ENCODE results near the gene LRFN2.

DNA sequence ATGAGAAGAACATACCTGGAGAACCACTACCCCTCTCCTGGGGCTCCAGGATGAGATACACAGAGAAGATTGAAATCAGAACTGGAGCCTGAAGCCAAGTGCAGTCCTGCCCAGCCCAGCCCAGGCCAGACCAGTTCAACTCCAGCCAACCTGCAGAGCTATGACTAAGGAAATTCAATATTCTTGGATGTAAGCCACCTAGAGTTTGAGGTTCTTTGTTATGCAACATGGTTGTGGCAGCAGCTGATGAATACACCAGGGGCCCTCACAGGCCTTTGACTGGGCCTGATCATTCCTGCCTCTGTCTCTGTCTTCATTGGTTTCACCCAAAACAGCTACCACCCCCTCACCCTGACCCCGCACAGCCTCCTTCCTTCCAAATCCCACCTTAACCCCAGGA is 167.8 kb downstream of the LRFN2 start:
- TF ChIP-seq, protein P1, sequence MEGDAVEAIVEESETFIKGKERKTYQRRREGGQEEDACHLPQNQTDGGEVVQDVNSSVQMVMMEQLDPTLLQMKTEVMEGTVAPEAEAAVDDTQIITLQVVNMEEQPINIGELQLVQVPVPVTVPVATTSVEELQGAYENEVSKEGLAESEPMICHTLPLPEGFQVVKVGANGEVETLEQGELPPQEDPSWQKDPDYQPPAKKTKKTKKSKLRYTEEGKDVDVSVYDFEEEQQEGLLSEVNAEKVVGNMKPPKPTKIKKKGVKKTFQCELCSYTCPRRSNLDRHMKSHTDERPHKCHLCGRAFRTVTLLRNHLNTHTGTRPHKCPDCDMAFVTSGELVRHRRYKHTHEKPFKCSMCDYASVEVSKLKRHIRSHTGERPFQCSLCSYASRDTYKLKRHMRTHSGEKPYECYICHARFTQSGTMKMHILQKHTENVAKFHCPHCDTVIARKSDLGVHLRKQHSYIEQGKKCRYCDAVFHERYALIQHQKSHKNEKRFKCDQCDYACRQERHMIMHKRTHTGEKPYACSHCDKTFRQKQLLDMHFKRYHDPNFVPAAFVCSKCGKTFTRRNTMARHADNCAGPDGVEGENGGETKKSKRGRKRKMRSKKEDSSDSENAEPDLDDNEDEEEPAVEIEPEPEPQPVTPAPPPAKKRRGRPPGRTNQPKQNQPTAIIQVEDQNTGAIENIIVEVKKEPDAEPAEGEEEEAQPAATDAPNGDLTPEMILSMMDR (IDR thresholded peaks at IDR 0.05): no peak
- TF ChIP-seq POLR2A (IDR thresholded peaks at IDR 0.05): no peak
- no peak for TF ChIP-seq POLR2AphosphoS5 (IDR thresholded peaks at IDR 0.05; ENCODE audit: insufficient read depth in 1 of 2, low read depth in 1 of 2)
